Subcutaneous adipose tissue (tissue), 4 donors: ENCODE data around the gene DHX8. TPM values are rescaled to one million over a fixed set of nuclear protein-coding genes. Genes with fewer than 3 reads are reported as not detected.

Experiments
- total RNA-seq, 4 donors: library from RNA; depleted of rRNA; stranded (reverse); fragments of >200 nt; gene quantifications; one replicate each; pipeline ENCODE4 v1.1.0, GENCODE V29; 2016
- TF ChIP-seq, protein P1 (sequence below): fragments of 450-650 bp; IDR thresholded peaks from one replicate; pipeline ENCODE4 v1.5.1; 2016; ENCODE audit warnings: low read depth, mild to moderate bottlenecking, control low read depth, antibody characterized with exemption, moderate library complexity

DHX8 gene
- total RNA-seq, 4 donors from 2014 or later: 27.5 to 31.7 (median 28.4) TPM

DNA sequence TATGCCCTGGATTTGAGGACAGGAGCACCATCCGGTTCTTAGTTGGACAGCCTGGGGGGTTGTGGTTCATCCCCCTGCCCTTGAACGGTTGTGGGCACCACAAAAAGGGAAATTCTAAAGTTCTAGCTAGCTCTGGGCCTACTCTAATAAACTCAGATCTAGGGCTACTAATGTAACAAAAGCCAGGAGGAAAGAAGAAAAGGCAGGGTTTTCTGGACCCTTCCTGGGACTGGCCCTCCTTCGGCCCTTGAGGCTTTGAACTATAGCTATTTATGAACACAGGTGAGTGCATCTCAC, 47.3 kb downstream of the DHX8 start:
- TF ChIP-seq, protein P1, sequence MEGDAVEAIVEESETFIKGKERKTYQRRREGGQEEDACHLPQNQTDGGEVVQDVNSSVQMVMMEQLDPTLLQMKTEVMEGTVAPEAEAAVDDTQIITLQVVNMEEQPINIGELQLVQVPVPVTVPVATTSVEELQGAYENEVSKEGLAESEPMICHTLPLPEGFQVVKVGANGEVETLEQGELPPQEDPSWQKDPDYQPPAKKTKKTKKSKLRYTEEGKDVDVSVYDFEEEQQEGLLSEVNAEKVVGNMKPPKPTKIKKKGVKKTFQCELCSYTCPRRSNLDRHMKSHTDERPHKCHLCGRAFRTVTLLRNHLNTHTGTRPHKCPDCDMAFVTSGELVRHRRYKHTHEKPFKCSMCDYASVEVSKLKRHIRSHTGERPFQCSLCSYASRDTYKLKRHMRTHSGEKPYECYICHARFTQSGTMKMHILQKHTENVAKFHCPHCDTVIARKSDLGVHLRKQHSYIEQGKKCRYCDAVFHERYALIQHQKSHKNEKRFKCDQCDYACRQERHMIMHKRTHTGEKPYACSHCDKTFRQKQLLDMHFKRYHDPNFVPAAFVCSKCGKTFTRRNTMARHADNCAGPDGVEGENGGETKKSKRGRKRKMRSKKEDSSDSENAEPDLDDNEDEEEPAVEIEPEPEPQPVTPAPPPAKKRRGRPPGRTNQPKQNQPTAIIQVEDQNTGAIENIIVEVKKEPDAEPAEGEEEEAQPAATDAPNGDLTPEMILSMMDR: no peak

- TF ChIP-seq, protein P1: no peak
These were observed 48.2 kb downstream of the DHX8 start for GRCh38 chr17:43531955-43532354.

DNA sequence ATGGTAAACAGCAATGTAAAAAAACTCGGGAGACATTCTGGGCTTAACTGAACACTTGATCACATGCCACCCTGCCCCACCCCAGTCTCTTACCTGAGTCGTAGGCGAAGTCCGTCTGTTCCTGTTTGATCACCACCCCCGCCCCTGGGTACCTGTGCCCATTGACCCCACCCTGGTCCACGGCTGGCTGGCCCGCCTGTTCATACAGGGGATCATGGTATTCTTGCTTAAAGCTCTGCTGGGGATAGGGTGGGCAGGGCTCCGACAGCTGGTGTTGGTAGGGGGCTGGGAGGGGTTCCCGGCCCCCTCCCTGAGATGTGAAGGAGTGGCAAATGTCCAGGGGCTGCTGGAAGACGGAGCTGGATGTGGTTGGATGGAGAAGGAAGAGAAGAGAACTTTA, 48.8 kb downstream of the DHX8 start:
- TF ChIP-seq, protein P1: no peak

DNA sequence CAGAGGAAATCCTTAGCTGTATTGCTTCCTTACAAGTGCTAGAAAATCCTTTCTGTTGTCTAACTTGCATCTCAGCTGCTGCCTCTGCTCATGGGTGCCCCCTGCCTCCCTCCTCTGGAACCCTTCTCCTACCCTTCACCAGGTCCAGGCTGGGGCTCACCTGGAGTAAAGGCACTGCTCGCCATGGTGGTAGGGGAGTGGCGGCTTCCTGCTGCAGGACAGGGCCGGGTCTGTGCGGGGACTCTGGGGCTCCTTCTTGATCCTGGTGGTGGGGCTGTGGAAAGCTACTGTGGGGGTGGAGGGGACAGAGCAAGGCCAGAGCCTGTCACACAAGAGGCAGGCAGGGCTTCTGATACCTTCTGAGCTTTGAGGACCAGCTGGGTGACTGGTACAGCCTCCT, 49.9 kb downstream of the DHX8 start:
- TF ChIP-seq, protein P1: no peak

- TF ChIP-seq, protein P1: no peak
These were observed 51.1 kb downstream of the DHX8 start for GRCh38 chr17:43534909-43535308.

- TF ChIP-seq, protein P1: no peak
These were observed 52.6 kb downstream of the DHX8 start for GRCh38 chr17:43536236-43536992.

DNA sequence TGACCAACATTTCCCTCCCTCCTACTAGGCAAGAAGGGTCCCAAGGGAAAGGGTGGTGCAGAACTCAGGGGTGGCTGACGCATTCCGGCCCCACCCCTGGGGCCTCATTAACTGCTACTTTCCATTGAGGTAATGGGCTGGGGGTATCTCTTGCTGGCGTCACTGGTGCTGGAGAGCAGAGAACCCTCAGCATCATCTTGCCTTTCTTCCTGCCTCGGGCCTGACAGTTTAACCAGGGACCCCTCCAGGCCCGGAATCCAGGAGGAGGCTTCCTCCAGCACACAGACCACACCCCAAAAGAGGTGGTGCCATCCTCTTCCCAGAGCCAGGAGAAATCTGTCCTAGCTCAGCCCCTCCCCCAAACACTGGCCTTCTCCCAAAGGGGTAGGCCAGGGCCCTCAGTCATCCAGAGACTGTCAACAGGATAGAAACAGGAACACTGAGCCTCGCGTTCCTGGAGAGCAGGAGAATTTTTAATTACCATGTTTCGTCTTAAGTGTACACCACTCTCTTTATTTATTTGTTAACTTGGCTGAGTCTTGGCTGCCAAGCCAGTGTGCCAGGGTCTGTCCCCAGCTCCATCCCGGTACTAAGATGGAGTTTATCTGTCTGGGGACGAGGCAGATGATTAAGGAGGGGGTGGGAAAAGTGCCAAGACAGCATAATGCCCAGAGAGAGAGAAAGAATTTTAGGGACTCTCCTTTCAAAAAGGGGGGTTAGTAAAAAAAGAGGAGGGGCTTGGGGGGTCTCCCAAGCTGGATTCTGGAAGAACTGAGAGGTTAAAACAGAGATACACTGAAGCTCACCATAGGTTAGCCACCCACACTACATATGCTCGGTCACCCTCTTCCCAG, 57.3 kb downstream of the DHX8 start:
- TF ChIP-seq, protein P1: no peak
